GM12801 (cell line): ENCODE data around the gene LRRC8B.

Experiments
- CTCF ChIP-seq: IDR thresholded peaks from one replicate; pipeline ENCODE4 v1.5.1; 2011; ENCODE audit warnings: control low read depth; ENCODE audit not compliant: insufficient read length; ENCODE audit errors: extremely low read depth

LRRC8B gene

GRCh38 chr1:89637496-89637895 is 112.9 kb downstream of the LRRC8B start:
- TF ChIP-seq CTCF = no peak

GRCh38 chr1:89640440-89640839 is 115.8 kb downstream of the LRRC8B start:
- TF ChIP-seq CTCF = no peak

- TF ChIP-seq CTCF = no peak
Measured at GRCh38 chr1:89641781-89642180, 117.2 kb downstream of the LRRC8B start.

GRCh38 chr1:89643577-89643976 is 118.9 kb downstream of the LRRC8B start:
- TF ChIP-seq CTCF = no peak

- TF ChIP-seq CTCF = no peak
Measured at GRCh38 chr1:89644119-89644814, 119.6 kb downstream of the LRRC8B start.

- no peak for TF ChIP-seq CTCF
Measured at GRCh38 chr1:89646259-89646658, 121.6 kb downstream of the LRRC8B start.
